H9 (cell line): Measurements from ENCODE around the gene TPGS1. TPM values are rescaled to one million over a fixed set of nuclear protein-coding genes. Genes with fewer than 3 reads are reported as not detected.

ENCODE experiments used
- DNase-seq: peaks from one replicate; pipeline ENCODE4 v3.0.0-alpha.2; 2017
- H2AFZ ChIP-seq: one replicate; pipeline ENCODE4 v1.6.1; 2013; ENCODE audit warnings: mild to moderate bottlenecking, low read length, control low read depth, moderate library complexity
- H2AK5ac ChIP-seq: 2 replicates; pipeline ENCODE4 v1.6.1; 2013; ENCODE audit warnings: low read length, control low read depth, mixed read lengths; ENCODE audit not compliant: insufficient read length
- H2BK120ac ChIP-seq: one replicate; pipeline ENCODE4 v1.6.1; 2013; ENCODE audit warnings: low read depth, mild to moderate bottlenecking, low read length, control low read depth, inconsistent platforms; ENCODE audit not compliant: poor library complexity, severe bottlenecking
- H2BK12ac ChIP-seq: 2 replicates; pipeline ENCODE4 v1.6.1; 2013; ENCODE audit warnings: low read length, control low read depth, mixed read lengths, low read depth; ENCODE audit not compliant: insufficient read length
- H2BK15ac ChIP-seq: 2 replicates; pipeline ENCODE4 v1.6.1; 2013; ENCODE audit warnings: low read depth, low read length, control low read depth
- H2BK20ac ChIP-seq: one replicate; pipeline ENCODE4 v1.6.1; 2013; ENCODE audit warnings: low read depth, mild to moderate bottlenecking, low read length, control low read depth, inconsistent platforms; ENCODE audit not compliant: poor library complexity, severe bottlenecking
- H2BK5ac ChIP-seq: 2 replicates; pipeline ENCODE4 v1.6.1; 2013; ENCODE audit warnings: low read length, control low read depth, mixed read lengths; ENCODE audit not compliant: insufficient read length
- H3K14ac ChIP-seq: 2 replicates; pipeline ENCODE4 v1.6.1; 2013; ENCODE audit warnings: low read length, control low read depth; ENCODE audit not compliant: insufficient read depth
- H3K18ac ChIP-seq: 2 replicates; pipeline ENCODE4 v1.6.1; 2013; ENCODE audit warnings: low read depth, mild to moderate bottlenecking, mixed read lengths, low read length, control low read depth; ENCODE audit not compliant: insufficient read length
- H3K23ac ChIP-seq: 2 replicates; pipeline ENCODE4 v1.6.1; 2013; ENCODE audit warnings: low read length, control low read depth, mixed read lengths, low read depth; ENCODE audit not compliant: insufficient read length
- H3K23me2 ChIP-seq: 2 replicates; pipeline ENCODE4 v1.6.1; 2013; ENCODE audit warnings: low read depth, mild to moderate bottlenecking, mixed read lengths, low read length, control low read depth; ENCODE audit not compliant: insufficient read length, poor library complexity, severe bottlenecking
- H3K27ac ChIP-seq: 2 replicates; pipeline ENCODE4 v1.5.1; 2013; ENCODE audit warnings: low read length, control low read depth, mixed read lengths, low read depth; ENCODE audit not compliant: insufficient read length
- H3K27me3 ChIP-seq: 2 replicates; pipeline ENCODE4 v1.6.1; 2013; ENCODE audit warnings: low read length, control low read depth, inconsistent platforms; ENCODE audit not compliant: insufficient read depth
- H3K4ac ChIP-seq: 2 replicates; pipeline ENCODE4 v1.6.1; 2013; ENCODE audit warnings: low read depth, mild to moderate bottlenecking, control low read depth, inconsistent platforms, low read length, moderate library complexity
- H3K4me1 ChIP-seq: 2 replicates; pipeline ENCODE4 v1.6.1; 2013; ENCODE audit warnings: low read length, control low read depth, inconsistent platforms; ENCODE audit not compliant: insufficient read depth
- H3K4me2 ChIP-seq: 2 replicates; pipeline ENCODE4 v1.6.1; 2013; ENCODE audit warnings: low read length, control low read depth, mixed read lengths; ENCODE audit not compliant: insufficient read length, insufficient read depth
- H3K56ac ChIP-seq: 2 replicates; pipeline ENCODE4 v1.6.1; 2013; ENCODE audit warnings: low read depth, mild to moderate bottlenecking, mixed read lengths, low read length, control low read depth; ENCODE audit not compliant: insufficient read length
- H3K79me1 ChIP-seq: 2 replicates; pipeline ENCODE4 v1.6.1; 2013; ENCODE audit warnings: low read depth, mild to moderate bottlenecking, moderate library complexity, low read length, control low read depth, inconsistent platforms; ENCODE audit not compliant: insufficient read depth, poor library complexity, severe bottlenecking
- H3K79me2 ChIP-seq: 2 replicates; pipeline ENCODE4 v1.6.1; 2013; ENCODE audit warnings: low read length, control low read depth, inconsistent platforms; ENCODE audit not compliant: insufficient read depth
- H3K9ac ChIP-seq: 2 replicates; pipeline ENCODE4 v1.6.1; 2013; ENCODE audit warnings: low read length, control low read depth, mixed read lengths; ENCODE audit not compliant: insufficient read length; ENCODE audit errors: extremely low read depth
- H3K9me3 ChIP-seq: one replicate; pipeline ENCODE4 v1.6.1; 2013; ENCODE audit warnings: low read depth, low read length, inconsistent platforms; ENCODE audit not compliant: control insufficient read depth
- H3T11ph ChIP-seq: one replicate; pipeline ENCODE4 v1.6.1; 2013; ENCODE audit warnings: mild to moderate bottlenecking, low read length, control low read depth, inconsistent platforms
- H4K20me1 ChIP-seq: one replicate; pipeline ENCODE4 v1.6.1; 2013; ENCODE audit not compliant: control insufficient read depth, insufficient read length, insufficient read depth
- H4K5ac ChIP-seq: 2 replicates; pipeline ENCODE4 v1.6.1; 2013; ENCODE audit warnings: low read depth, mild to moderate bottlenecking, mixed read lengths, low read length, control low read depth; ENCODE audit not compliant: insufficient read length
- H4K8ac ChIP-seq: replicated peaks from 2 replicates; pipeline ENCODE4 v1.6.1; 2013; ENCODE audit warnings: low read length, control low read depth, mixed read lengths, low read depth; ENCODE audit not compliant: insufficient read length
- H4K91ac ChIP-seq: 2 replicates; pipeline ENCODE4 v1.6.1; 2013; ENCODE audit warnings: low read depth, mild to moderate bottlenecking, moderate library complexity, mixed read lengths, low read length, control low read depth; ENCODE audit not compliant: insufficient read length
- H3K27ac Mint-ChIP-seq, 3 experiments: 2 replicates in 2 of 3; 3 replicates in 1 of 3; pipeline ENCODE4 v1.8.0; 2020 to 2021; ENCODE audit warnings: mixed read lengths in 3 of 3, mild to moderate bottlenecking in 1 of 3, moderate library complexity in 1 of 3
- H3K27me3 Mint-ChIP-seq: 2 replicates; pipeline ENCODE4 v1.8.0; 2021; ENCODE audit warnings: low read depth, mild to moderate bottlenecking, moderate library complexity, mixed read lengths
- H3K36me3 Mint-ChIP-seq, 3 experiments: 2 replicates in 2 of 3; 3 replicates in 1 of 3; pipeline ENCODE4 v1.8.0; 2020 to 2021; ENCODE audit warnings: low read depth in 3 of 3, mixed read lengths in 3 of 3; ENCODE audit not compliant: insufficient read depth in 1 of 3
- H3K4me1 Mint-ChIP-seq, 2 experiments: 2 replicates each; pipeline ENCODE4 v1.8.0; 2020; ENCODE audit warnings: mixed read lengths in 2 of 2
- H3K4me3 Mint-ChIP-seq, 2 experiments: 2 replicates in 1 of 2; 3 replicates in 1 of 2; pipeline ENCODE4 v1.8.0; 2020 to 2021; ENCODE audit warnings: mild to moderate bottlenecking in 2 of 2, mixed read lengths in 2 of 2, moderate library complexity in 1 of 2
- H3K9me3 Mint-ChIP-seq, 2 experiments: 2 replicates in 1 of 2; 3 replicates in 1 of 2; pipeline ENCODE4 v1.8.0; 2020; ENCODE audit warnings: mild to moderate bottlenecking in 2 of 2, mixed read lengths in 2 of 2, moderate library complexity in 1 of 2
- CTCF ChIP-seq: fragments of 200-600 bp; sonication (generic); conservative IDR thresholded peaks from 3 replicates; pipeline ENCODE4 v1.8.0; 2021; ENCODE audit warnings: antibody characterized with exemption, mild to moderate bottlenecking
- WGBS: extraction: QIAGEN DNeasy Blood & Tissue Kit; methylation state at CpG from one replicate; pipeline ENCODE4 v1.1.7; 2013; ENCODE audit warnings: missing lambda C conversion rate, low lambda C conversion rate, mixed read lengths; ENCODE audit not compliant: insufficient read length; ENCODE audit errors: extremely low coverage; 5-methylcytosine and 5-hydroxymethylcytosine counted together
- total RNA-seq: library from RNA; stranded (reverse); gene quantifications from 2 replicates; pipeline ENCODE4 v1.2.1, GENCODE V29; 2021

TPGS1 gene
- total RNA-seq, 1 experiment from 2014 or later: 7.4 TPM

GRCh38 chr19:478236-478903, 28.9 kb upstream of the TPGS1 start:
- Histone ChIP-seq H2BK20ac (no peak overlapping the region), H2AK5ac (no peak overlapping the region), H4K91ac (peak overlapping the region; percentile 60), H3K27ac (no peak overlapping the region), H3K27me3 (no peaks in the 10 kb centered on the region), H3K9ac (no peak overlapping the region), H3K56ac (no peak overlapping the region), H3K23ac (no peak overlapping the region), H3K79me2 (no peaks in the 10 kb centered on the region), H2BK5ac (no peak overlapping the region), H3K14ac (peak overlapping the region; percentile 25; the same call in 1 of the 2 replicates), H4K20me1 (no peaks in the 10 kb centered on the region), H3K4me2 (no peak overlapping the region), H4K5ac (no peak overlapping the region), H3K18ac (no peak overlapping the region), H3K9me3 (no peaks in the 10 kb centered on the region), H3K79me1 (no peaks in the 10 kb centered on the region), H3T11ph (no peak overlapping the region), H2BK15ac (no peak overlapping the region), H3K23me2 (no peaks in the 10 kb centered on the region), H2BK12ac (no peak overlapping the region), H2AFZ (no peak overlapping the region), H3K4ac (no peak overlapping the region), H3K4me1 (no peaks in the 10 kb centered on the region), H2BK120ac (no peak overlapping the region), H4K8ac (no peak overlapping the region)
- no CpG with 5 or more reads among the region's 26 CpGs for WGBS
- Mint-ChIP-seq H3K27ac (peak overlapping the region in 1 of 3 experiments; percentile 69; a peak in 1 of 7 replicates), H3K9me3 (peaks cover 16 to 24% of the 10 kb centered on the region in 2 experiments), H3K4me3 (no peak overlapping the region), H3K27me3 (peaks cover 21% of the 10 kb centered on the region), H3K36me3 (peaks cover 2 to 10% (median 5%) of the 10 kb centered on the region in 3 experiments; a peak in 5 of 7 replicates), H3K4me1 (peaks cover 10 to 15% of the 10 kb centered on the region in 2 experiments)
- TF ChIP-seq CTCF: no peak
- no peak for DNase-seq
